ENCODE measurements around the gene MAPRE3. TPM values are rescaled to one million over a fixed set of nuclear protein-coding genes. Genes with fewer than 3 reads are reported as not detected.

Gene MAPRE3
- total RNA-seq, 2 experiments from 2014 or later = 0.52 to 0.95 TPM

DNA sequence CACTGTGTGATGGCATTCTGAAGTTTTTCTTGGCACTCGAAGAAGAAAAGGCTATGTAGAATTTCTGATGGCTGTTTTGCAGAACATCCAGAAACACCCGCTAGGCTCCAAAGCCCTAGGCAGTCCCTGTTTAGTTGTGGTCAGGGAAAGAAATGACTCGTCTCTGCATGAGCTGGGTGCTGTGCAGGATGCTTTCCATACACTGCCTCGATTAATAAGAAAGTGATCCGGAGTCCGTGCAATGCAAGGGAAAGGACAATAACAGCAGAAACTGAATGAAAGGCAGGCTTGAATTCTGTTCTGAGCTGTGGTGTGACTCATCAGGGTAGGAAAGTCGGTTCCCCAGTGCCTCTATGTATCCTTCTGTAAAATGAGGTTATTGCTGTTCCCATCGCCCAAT lies 18.7 kb downstream of the MAPRE3 start:
- POLR2A ChIA-PET = no interaction called here
- Mint-ChIP-seq H3K9me3 (ENCODE audit: insufficient read depth) (no peaks in the 10 kb centered on the region), H3K4me3 (no peak overlapping the region), H3K36me3 (ENCODE audit: low read depth) (no peaks in the 10 kb centered on the region), H3K4me1 (ENCODE audit: low read depth) (no peaks in the 10 kb centered on the region), H3K27me3 (ENCODE audit: low read depth) (peaks cover 11% of the 10 kb centered on the region), H3K27ac (no peak overlapping the region)
- DNase-seq (no peak), ATAC-seq (no peak)
- CTCF ChIA-PET = interaction anchor here (1.3 kb wide), 1 partner anchor 28 kb away, joined by 3 read pairs; no protein-coding TSS in a partner anchor

DNA sequence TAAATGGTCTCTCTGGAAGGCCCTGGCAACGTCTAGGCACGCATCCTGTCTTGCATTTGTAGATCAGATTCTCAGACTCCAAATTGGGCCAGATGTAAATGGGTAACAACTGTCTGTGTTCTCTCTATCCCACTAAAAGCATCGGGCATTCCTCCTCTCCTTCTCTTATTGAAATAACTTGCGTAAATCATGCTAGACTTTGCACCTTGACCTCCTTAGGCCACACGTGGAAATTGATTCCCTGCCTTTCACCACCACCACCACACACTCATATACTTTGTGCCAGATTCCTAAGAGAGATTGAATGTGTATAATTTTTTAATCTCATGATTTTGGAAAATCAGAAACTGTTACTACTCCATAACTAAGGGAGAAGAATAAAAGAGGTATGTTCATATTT lies 21.3 kb downstream of the MAPRE3 start:
- POLR2A ChIA-PET = no interaction called here
- ATAC-seq = no peak
- H3K9me3 Mint-ChIP-seq (ENCODE audit: insufficient read depth) = no peaks in the 10 kb centered on the region
- no peaks in the 10 kb centered on the region for H3K36me3 Mint-ChIP-seq (ENCODE audit: low read depth)
- H3K27ac Mint-ChIP-seq = no peak overlapping the region
- peaks cover 9% of the 10 kb centered on the region for H3K27me3 Mint-ChIP-seq (ENCODE audit: low read depth)
- no peaks in the 10 kb centered on the region for H3K4me1 Mint-ChIP-seq (ENCODE audit: low read depth)
- H3K4me3 Mint-ChIP-seq = no peak overlapping the region
- DNase-seq = no peak
- CTCF ChIA-PET = interaction anchor here (0.6 to 1.4 kb wide), 2 partner anchors 16 to 179 kb away, joined by 3 read pairs; no protein-coding TSS in a partner anchor

DNA sequence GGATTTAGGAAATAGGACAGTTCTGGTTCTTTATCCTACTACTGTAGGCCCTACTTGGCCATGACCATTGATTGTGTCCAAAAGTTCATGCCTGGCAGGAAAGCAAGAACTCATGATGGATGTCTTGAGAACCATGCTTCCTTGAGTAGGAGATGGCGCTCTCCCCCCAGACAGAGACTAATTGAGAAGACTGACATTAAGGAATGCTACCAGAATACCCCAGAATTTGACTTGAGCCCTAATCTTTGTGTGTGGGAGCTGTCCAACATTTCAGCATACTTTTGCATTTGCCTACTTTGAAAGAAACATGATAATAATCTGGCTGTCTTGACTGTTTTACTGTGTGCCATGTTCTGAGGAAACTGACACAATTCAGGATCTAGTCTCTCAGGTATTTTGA lies 23.3 kb downstream of the MAPRE3 start:
- ChIA-PET POLR2A (no interaction called here), CTCF (interaction anchor here (0.6 to 3.1 kb wide), 5 partner anchors 12 to 148 kb away, joined by 3 to 14 read pairs (median 5); no protein-coding TSS in a partner anchor)
- peaks cover 9% of the 10 kb centered on the region for H3K27me3 Mint-ChIP-seq (ENCODE audit: low read depth)
- H3K36me3 Mint-ChIP-seq (ENCODE audit: low read depth) = no peaks in the 10 kb centered on the region
- no peaks in the 10 kb centered on the region for H3K4me1 Mint-ChIP-seq (ENCODE audit: low read depth)
- ATAC-seq (no peak), DNase-seq (no peak)
- H3K4me3 Mint-ChIP-seq = no peak overlapping the region
- no peak overlapping the region for H3K27ac Mint-ChIP-seq
- no peaks in the 10 kb centered on the region for H3K9me3 Mint-ChIP-seq (ENCODE audit: insufficient read depth)

DNA sequence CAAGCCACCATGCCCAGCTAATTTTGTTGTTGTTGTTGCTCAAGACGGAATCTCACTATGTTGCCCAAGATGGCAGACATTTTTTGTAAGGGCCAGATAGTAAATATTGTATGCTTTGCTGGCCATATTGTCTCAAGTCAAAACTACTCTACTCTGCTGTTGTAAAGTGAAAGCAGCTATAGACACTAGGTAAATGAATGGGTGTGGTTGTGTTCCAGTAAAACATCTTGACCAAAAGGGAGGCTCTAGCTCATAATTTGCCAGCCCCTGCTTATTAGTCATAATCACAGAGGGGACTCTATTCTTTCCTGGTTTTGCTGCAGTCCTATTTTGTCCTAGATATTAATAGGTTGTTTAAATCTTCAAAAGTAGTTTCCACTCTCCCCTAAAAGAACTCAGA lies 24.5 kb downstream of the MAPRE3 start:
- DNase-seq = no peak
- H3K27me3 Mint-ChIP-seq (ENCODE audit: low read depth) = peaks cover 11% of the 10 kb centered on the region
- no peak for ATAC-seq
- POLR2A ChIA-PET = no interaction called here
- no peak overlapping the region for H3K27ac Mint-ChIP-seq
- H3K4me3 Mint-ChIP-seq = no peak overlapping the region
- H3K9me3 Mint-ChIP-seq (ENCODE audit: insufficient read depth) = no peaks in the 10 kb centered on the region
- CTCF ChIA-PET = interaction anchor here (1.0 to 3.1 kb wide), 4 partner anchors 14 to 285 kb away, joined by 3 to 14 read pairs (median 4); no protein-coding TSS in a partner anchor
- H3K36me3 Mint-ChIP-seq (ENCODE audit: low read depth) = no peaks in the 10 kb centered on the region
- no peaks in the 10 kb centered on the region for H3K4me1 Mint-ChIP-seq (ENCODE audit: low read depth)

DNA sequence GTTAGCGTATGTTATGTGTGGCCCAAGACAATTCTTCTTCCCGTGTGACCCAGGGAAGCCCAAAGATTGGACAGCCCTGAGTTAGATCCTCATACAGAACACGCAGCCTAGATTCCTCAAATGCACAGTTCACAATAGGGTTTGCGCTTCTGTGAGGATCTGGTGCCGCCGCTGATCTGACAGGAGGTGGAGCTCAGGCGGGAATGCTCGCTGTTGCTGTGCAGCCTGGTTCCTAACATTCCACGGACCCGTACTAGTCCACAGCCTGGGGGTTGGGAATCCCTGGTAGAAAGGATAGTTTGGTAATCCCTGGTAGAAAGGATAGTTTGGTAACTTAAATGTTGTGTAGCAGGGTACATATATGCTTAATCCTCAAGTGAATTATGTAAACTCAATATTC lies 27.0 kb downstream of the MAPRE3 start:
- Mint-ChIP-seq H3K4me3 (no peak overlapping the region), H3K4me1 (ENCODE audit: low read depth) (no peaks in the 10 kb centered on the region), H3K36me3 (ENCODE audit: low read depth) (no peaks in the 10 kb centered on the region), H3K27me3 (ENCODE audit: low read depth) (peaks cover 13% of the 10 kb centered on the region), H3K27ac (no peak overlapping the region), H3K9me3 (ENCODE audit: insufficient read depth) (no peaks in the 10 kb centered on the region)
- ATAC-seq = no peak
- ChIA-PET POLR2A (no interaction called here), CTCF (interaction anchor here (0.9 kb wide), 1 partner anchor 36 kb away, joined by 3 read pairs; no protein-coding TSS in a partner anchor)
- DNase-seq = no peak

DNA sequence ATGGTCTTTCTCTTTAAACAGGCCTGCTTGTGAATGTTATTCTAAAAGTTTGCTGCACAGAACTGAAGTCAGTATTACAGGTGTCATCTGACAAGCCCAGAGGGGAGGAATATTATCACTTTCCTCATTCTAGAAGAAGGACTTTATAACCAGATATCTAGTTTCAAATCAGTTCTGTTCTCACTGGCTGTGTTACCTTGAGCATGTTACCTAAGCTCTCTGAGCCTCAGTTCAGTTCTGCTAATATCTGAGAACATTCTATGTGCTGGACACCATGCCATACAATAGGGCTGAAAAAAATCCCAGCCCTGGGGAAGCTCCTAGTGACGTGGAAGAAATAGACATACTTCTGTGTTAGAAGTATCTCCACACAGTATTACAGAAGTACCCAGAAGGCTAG lies 27.9 kb downstream of the MAPRE3 start:
- Mint-ChIP-seq H3K27me3 (ENCODE audit: low read depth) (peaks cover 15% of the 10 kb centered on the region), H3K27ac (no peak overlapping the region), H3K9me3 (ENCODE audit: insufficient read depth) (no peaks in the 10 kb centered on the region), H3K4me3 (no peak overlapping the region), H3K4me1 (ENCODE audit: low read depth) (no peaks in the 10 kb centered on the region), H3K36me3 (ENCODE audit: low read depth) (no peaks in the 10 kb centered on the region)
- CTCF ChIA-PET = interaction anchor here (0.7 to 0.9 kb wide), 2 partner anchors 16 to 19 kb away, joined by 3 read pairs; no protein-coding TSS in a partner anchor
- DNase-seq = no peak
- POLR2A ChIA-PET = no interaction called here
- no peak for ATAC-seq

DNA sequence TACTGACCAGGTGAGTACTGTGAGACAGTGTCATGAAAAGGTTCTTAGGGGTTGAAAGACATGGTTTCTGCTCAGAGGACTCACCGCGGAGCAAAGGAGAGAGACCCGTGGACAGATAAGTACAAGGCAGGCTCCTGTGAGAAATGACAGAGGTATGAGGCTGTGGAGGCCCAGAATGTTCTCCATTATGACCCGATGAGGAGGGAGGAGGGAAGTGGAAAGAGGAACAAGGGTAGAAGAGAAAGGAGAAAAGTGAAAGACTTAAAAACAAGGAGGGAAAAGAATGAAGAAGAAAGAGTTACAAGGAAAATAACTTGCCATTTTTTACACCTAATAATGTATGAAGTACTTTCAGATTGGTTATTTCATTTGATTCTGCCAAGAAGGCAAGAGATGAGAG lies 29.8 kb downstream of the MAPRE3 start:
- Mint-ChIP-seq H3K27me3 (ENCODE audit: low read depth) (peaks cover 15% of the 10 kb centered on the region), H3K4me1 (ENCODE audit: low read depth) (no peaks in the 10 kb centered on the region), H3K4me3 (no peak overlapping the region), H3K9me3 (ENCODE audit: insufficient read depth) (no peaks in the 10 kb centered on the region), H3K27ac (no peak overlapping the region), H3K36me3 (ENCODE audit: low read depth) (no peaks in the 10 kb centered on the region)
- no peak for DNase-seq
- POLR2A ChIA-PET = no interaction called here
- ATAC-seq = no peak
- CTCF ChIA-PET = no interaction called here

DNA sequence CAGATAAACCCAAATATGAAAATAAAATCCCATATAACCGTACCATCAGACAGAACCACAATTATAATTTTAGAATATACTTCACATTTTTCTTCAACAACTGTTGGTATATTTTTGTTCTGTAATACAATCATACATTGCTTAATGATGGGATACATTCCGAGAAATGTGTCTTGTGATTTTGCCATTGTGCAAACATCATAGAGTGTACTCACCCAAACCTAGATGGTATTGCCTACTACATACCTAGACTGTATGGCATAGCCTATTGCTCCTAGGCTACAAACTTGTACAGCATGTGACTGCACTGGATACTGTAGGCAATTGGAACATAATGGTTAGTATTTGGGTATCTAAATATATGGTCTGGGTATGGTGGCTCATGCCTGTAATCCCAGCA lies 30.6 kb downstream of the MAPRE3 start:
- no peaks in the 10 kb centered on the region for H3K36me3 Mint-ChIP-seq (ENCODE audit: low read depth)
- peaks cover 16% of the 10 kb centered on the region for H3K27me3 Mint-ChIP-seq (ENCODE audit: low read depth)
- DNase-seq (no peak), ATAC-seq (no peak)
- H3K4me1 Mint-ChIP-seq (ENCODE audit: low read depth) = no peaks in the 10 kb centered on the region
- no peak overlapping the region for H3K4me3 Mint-ChIP-seq
- POLR2A ChIA-PET = no interaction called here
- CTCF ChIA-PET = no interaction called here
- H3K27ac Mint-ChIP-seq = no peak overlapping the region
- no peaks in the 10 kb centered on the region for H3K9me3 Mint-ChIP-seq (ENCODE audit: insufficient read depth)

DNA sequence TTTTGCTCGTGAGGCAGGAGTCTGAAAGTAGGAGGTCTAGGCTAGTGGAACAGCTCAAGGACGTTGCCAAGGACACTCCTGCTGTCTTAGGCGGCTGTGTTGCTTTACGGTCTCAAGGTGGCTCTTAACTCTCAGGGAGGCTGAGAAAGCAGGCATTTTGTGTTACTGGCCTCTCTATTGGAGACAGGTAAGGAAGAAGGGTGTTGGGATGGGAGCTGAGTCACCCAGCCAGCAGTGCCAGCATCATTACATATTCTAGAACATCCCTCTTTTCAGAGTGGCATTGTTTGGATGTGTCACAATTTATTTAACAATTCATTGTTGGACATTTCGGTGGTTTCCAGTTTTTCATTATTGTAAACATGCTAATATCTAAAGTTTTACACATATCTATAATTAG lies 31.5 kb downstream of the MAPRE3 start:
- H3K36me3 Mint-ChIP-seq (ENCODE audit: low read depth) = no peaks in the 10 kb centered on the region
- DNase-seq (no peak), ATAC-seq (no peak)
- CTCF ChIA-PET = interaction anchor here (1.0 kb wide), 1 partner anchor 15 kb away, joined by 3 read pairs; no protein-coding TSS in a partner anchor
- no peaks in the 10 kb centered on the region for H3K9me3 Mint-ChIP-seq (ENCODE audit: insufficient read depth)
- POLR2A ChIA-PET = no interaction called here
- peaks cover 16% of the 10 kb centered on the region for H3K27me3 Mint-ChIP-seq (ENCODE audit: low read depth)
- H3K27ac Mint-ChIP-seq = no peak overlapping the region
- H3K4me1 Mint-ChIP-seq (ENCODE audit: low read depth) = no peaks in the 10 kb centered on the region
- no peak overlapping the region for H3K4me3 Mint-ChIP-seq

DNA sequence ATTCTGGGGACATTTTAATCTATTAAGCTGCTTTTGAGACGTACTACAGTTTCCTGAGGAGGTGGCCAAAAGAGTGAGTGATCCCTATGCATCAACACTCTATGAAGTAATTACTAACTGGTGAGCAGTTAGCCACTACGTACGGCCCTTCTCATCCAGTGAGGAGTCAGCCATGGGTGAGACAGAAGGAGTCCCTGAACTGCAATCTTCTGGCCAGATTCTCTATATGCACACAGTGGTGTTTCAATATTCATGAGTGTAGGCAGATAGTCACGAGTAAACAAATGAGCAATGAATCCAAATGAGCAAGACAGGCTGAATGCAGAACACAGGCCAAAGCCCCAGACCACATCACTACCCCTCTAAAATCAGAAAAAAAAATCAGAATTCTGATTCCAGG lies 32.6 kb downstream of the MAPRE3 start:
- DNase-seq (no peak), ATAC-seq (no peak)
- H3K36me3 Mint-ChIP-seq (ENCODE audit: low read depth) = no peaks in the 10 kb centered on the region
- no peaks in the 10 kb centered on the region for H3K4me1 Mint-ChIP-seq (ENCODE audit: low read depth)
- ChIA-PET POLR2A (no interaction called here), CTCF (interaction anchor here (1.0 to 1.7 kb wide), 2 partner anchors 14 to 41 kb away, joined by 3 to 6 read pairs; no protein-coding TSS in a partner anchor)
- no peak overlapping the region for H3K4me3 Mint-ChIP-seq
- peaks cover 22% of the 10 kb centered on the region for H3K27me3 Mint-ChIP-seq (ENCODE audit: low read depth)
- H3K9me3 Mint-ChIP-seq (ENCODE audit: insufficient read depth) = no peaks in the 10 kb centered on the region
- H3K27ac Mint-ChIP-seq = no peak overlapping the region

DNA sequence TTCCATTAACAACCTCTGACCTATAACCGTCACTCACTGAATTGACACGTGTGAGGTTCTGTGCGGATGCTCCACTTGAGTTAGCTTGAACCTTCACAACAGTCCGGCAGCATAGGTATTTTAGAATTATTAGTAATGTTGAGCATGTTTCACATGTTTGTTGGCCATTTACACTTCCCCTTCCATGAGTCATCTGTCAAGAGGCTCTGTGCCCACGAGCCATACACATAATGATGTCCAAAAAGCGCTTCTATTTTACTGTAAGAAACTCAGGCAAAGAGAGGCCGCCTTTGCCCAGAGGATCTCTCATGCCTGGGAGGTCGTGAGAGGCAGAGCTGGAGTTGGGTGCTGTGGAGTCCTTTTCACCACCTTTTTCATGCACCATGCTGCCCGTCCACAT lies 33.4 kb downstream of the MAPRE3 start:
- Mint-ChIP-seq H3K4me1 (ENCODE audit: low read depth) (no peaks in the 10 kb centered on the region), H3K36me3 (ENCODE audit: low read depth) (no peaks in the 10 kb centered on the region), H3K27ac (no peak overlapping the region), H3K9me3 (ENCODE audit: insufficient read depth) (no peaks in the 10 kb centered on the region), H3K4me3 (no peak overlapping the region), H3K27me3 (ENCODE audit: low read depth) (peaks cover 22% of the 10 kb centered on the region)
- ChIA-PET POLR2A (no interaction called here), CTCF (interaction anchor here (0.7 to 1.7 kb wide), 3 partner anchors 42 to 158 kb away, joined by 3 to 6 read pairs (median 3); no protein-coding TSS in a partner anchor)
- ATAC-seq = no peak
- DNase-seq = no peak

DNA sequence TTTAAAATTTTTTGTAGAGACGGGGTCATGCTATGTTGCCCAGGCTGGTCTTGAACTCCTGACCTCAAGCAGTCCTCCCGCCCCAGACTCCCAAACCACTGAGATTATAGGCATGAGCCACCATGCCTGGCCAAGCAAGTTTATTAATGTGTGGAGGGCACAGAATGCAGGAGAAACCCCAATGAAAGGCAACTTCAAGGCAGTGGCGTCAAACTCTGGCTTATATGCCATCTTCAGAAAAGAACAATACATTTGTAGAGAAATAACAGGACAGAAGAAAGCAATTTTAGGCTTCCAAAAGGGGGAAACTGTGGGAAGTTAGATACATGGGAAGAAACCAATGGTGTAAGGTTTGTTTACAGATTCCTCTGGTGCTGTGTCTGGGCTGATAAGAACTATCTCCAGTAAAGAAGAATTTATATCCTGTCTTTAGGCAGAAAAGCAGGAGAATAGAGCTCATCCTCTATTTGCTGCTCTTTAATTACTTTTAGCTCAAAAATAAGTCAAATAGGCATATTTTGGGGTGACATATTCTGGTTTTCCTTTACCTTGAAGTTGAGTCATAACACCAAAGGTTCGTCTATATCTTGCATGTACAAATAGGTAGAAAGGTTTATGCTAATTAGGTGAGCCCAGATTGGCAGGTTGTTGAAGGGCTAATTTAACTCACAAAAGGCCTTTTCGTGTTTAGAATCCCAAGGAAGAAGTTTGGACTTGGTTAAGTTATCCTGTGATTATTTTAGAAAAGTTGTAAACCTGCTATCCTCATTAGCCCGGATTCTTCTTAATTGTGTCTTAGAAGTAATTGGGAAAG lies 36.4 kb downstream of the MAPRE3 start:
- H3K4me3 Mint-ChIP-seq = no peak overlapping the region
- peaks cover 2% of the 10 kb centered on the region for H3K4me1 Mint-ChIP-seq (ENCODE audit: low read depth)
- POLR2A ChIA-PET = no interaction called here

More for the DNA sequence above, 36.4 kb downstream of the MAPRE3 start:
- DNase-seq = no peak
- H3K27me3 Mint-ChIP-seq (ENCODE audit: low read depth) = peaks cover 21% of the 10 kb centered on the region
- no peaks in the 10 kb centered on the region for H3K9me3 Mint-ChIP-seq (ENCODE audit: insufficient read depth)
- no peaks in the 10 kb centered on the region for H3K36me3 Mint-ChIP-seq (ENCODE audit: low read depth)
- H3K27ac Mint-ChIP-seq = no peak overlapping the region
- CTCF ChIA-PET = interaction anchor here (1.7 kb wide), 2 partner anchors 10 to 45 kb away, joined by 8 read pairs; no protein-coding TSS in a partner anchor
- no peak for ATAC-seq
